GM19193 (cell line): ENCODE data around the gene RAD51B.

Source experiments
- POLR2A ChIP-seq: IDR thresholded peaks from 4 replicates; pipeline ENCODE4 v1.6.1; 2011; ENCODE audit not compliant: insufficient read depth, insufficient read length; ENCODE audit errors: extremely low read depth

Gene RAD51B

DNA sequence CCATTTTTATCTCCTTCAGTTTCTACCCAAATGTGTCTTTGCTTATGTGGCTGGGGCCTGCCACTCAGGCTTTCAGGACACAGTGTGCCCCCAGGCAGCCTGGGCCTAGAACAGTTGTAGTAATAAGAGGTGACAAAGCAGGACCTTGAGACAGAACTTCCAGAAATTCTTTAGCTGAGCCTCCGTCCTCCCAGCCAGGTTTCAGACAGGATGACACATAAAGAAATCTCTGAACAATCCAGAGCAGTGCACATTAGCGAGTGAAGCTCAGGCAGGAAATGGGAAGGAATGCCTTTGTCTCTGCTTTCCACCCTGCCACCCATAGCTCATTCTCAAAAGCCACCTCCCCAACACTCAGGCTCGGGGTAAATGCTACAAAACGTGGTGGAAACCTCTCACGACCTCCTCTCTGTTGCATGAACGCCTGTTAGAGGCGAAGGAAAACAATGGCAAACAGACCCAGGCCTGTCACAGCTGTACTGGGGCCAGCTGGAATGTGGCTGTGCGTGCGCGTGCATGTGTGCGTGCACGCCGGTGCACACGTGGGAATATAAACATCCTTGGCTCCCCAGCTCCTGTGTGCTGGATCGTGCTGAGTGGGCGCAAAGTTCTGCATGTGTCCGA is 686.6 kb downstream of the RAD51B start:
- TF ChIP-seq POLR2A, result no peak

DNA sequence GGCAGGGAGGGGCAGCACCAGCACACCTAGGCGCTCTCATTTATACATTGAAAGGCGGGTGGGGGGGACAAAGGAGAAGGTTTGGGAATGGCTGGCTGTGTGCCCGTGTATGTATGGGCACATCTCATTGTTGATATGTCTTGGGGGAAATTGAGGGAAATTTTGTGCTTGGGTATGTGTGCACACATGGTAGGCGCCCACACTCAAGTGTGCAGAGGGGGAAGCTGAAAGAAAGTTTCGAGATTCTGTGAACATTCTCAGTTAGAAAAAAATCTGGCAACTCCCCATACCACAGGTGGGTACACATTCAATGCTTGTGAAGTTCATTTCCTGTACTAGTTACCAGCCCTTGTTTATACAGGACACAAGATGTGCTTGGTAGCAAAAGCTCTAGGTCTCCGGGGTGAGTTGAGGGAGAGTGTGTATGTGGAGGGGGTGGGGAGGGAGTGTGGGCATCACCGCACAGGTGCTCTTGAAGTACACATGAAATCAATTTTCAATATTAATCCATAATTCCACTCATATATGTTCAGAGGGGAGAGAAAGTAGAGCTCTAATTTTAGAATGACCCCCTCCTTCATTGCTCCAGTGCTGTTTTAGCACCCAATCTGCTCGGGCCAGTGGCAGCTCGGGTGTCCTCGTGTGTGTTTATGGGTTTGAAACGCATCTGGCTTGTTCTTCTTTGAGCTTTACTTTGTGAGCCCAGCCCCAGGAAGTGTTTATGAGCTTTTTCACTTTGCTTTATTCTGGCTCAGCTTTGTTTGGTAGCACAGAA is 687.3 kb downstream of the RAD51B start:
- TF ChIP-seq POLR2A, result no peak

DNA sequence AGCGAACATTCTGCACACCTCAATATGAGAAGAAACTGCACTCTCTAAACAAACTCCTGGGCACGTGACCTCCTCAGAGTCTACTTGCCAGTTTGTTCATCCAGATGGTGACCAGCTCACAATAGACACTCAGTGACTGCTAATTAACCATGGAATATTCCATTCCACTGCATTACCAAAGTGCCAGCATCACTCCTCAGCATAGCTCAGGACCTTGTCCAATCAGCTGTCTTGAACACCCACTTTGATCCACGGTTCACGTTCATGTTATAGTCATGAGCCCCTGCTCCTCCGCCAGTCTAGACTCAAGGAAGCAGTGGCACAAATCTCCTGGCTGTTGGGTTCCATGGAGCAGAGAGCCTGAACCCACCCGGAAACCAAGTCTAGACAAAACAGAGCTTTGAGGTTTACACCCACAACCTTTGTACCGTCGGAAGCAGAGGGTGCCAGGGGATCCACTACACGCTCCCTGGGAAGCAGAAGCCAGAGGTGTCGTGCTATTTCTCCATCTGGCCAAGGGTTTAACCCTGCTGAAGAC is 688.0 kb downstream of the RAD51B start:
- no peak for TF ChIP-seq POLR2A

DNA sequence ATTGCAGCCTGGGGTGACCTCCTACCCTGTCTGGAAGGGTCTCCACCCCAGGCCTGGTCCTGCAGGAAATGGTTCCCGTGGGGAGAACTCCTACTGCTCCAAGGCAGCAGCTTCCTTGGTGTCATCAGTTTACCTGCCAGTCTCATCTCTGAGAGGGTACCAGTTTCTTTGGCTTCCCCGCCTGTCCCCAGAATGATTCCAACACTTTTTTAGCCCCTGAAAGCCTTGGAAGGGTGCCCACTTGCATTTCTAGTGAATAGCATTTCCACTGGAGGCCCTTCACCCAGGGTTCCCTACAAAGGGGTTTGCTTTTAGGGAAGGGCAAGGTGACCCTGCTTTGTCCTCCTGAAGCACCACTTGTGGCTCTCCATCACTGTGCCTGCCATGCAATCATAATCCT is 689.0 kb downstream of the RAD51B start:
- no peak for TF ChIP-seq POLR2A

DNA sequence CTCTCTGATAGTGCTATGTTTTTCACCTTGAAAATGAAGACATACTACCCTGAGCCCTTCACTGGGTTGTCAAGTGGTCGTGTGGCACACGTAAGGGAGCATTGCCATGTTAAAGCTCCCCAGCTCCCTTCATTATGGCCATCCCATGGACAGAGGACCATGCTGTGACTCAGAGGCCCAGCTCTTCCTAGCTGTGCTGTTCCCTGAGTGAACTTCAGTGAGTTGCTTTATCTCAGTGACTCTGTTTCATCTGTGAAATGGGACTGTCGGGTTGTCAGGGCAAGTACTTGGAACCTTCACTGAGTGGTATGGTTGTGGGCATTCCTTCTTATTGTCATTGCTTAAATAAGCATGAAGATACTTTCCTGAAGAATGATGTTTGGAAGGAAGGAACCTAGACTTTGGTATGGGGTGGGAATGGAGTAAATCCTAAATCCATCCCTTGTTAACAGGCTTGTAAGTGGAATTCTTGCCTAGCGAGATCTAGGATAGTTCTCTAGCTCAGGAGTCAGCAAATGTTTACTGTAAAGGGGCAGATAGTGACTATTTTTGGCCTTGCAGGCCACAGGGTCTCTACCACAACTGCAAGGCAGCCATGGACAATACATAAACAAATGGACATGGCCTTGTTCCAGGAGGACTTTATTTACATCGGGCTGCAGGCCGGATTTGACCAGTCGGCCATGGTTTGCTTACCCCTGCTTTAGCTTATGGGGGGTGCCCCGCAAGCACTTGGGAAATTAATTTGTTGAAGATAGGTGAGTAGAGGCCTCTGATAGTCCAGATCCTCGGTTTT is 689.8 kb downstream of the RAD51B start:
- no peak for TF ChIP-seq POLR2A

DNA sequence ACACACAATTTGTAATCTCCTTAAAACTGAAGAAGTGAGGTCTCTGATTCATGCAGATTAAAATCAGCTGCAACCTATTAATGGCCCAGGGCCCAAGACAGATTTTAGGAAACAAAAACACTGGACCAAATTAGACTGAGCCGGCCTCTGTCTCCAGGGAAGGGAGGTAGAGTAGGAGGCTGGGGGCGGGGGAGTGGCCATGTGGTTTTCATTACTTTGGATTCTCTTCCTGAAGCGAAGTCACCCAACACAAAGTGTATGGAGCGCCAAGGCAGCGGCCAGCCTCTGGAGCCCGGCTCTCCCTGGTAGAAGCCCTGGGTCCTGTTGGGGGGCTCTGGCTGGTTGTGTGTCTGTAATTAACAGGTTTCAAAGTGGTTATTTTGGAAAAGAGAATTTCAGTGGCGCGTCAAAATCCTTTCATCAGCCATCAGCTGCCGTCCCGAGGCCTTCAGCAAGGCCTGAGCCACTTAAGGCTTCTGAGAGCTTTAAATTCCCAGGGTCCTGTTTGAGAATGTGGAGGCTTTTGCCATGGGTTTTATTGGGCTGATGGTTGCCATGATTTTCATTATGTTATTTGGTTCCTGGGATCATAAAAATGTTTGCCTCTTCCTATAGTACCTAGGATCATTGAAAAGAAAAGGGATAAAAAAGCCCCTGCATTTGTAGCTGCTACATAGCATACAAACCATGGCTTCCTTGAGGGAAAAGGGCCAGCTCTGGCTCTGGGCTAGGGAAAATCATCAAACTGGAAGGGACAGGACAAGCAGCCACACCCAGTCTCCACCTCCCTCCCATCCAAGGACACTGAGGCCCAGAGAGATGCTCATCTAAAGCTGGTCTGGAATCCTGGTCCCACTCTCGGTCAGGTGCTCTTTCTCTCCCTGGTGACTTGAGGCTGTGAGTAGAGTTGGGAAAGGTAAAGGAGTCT is 690.9 kb downstream of the RAD51B start:
- TF ChIP-seq POLR2A, result no peak

DNA sequence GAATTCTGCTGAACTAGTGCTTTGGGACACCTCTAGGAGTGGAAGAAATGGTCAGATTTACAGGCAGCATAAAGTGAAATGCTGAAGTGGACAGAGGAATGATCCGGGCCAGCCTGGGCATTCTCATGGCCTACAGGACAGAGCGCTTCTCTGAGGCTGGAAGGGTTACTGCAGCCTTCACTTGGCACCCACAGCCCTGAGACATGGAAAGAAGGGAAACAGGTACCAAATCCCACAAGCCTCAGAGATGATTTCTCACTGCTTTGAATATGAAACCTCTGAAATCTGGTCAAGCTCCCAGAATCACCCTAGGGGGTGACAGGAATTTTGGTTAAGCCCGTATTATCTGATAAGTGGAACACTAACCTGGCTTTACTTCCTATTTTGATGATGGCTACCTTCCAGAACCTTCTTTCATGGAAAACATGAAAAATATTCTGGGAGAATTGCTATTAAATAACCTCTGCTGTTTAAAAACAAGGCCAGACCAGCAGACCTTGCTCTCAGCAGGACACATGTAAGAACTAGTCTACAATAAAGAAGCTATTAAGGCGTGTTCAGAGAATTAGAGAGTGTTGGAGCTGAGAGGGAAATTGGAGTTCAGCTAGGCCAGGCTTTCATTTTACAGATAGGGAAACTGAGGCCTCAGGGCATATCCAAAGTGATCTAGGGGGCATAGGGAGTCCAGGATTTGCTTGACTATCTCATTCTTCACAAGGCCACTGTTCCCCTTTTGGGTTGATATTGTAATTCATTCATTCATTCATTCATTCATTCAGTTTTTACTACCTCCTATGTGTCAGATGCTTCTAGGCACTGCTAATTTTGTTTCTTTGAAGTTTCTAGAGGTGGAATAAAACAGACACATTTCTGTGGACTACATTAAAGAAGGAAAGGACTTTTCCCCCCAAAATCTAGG is 691.8 kb downstream of the RAD51B start:
- no peak for TF ChIP-seq POLR2A

DNA sequence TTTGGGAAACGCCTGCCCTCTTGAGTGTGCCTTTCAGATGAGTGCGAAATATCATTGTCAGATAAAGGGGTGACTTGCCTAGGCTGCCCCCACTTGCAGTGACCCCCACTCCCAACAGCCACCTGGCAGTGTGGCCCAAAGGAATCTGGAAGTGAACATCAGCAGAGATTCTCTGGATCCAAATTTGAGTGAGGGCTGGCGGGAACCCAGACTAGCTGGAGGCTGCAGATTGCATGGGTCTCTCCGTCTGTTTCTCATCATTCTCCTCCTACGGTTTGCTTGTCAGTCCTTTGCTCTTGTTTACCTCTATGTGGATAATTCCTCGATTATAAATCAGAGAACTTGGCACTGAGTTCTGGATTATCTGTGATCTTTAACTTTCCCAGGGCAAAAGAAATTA is 692.5 kb downstream of the RAD51B start:
- TF ChIP-seq POLR2A, result no peak

DNA sequence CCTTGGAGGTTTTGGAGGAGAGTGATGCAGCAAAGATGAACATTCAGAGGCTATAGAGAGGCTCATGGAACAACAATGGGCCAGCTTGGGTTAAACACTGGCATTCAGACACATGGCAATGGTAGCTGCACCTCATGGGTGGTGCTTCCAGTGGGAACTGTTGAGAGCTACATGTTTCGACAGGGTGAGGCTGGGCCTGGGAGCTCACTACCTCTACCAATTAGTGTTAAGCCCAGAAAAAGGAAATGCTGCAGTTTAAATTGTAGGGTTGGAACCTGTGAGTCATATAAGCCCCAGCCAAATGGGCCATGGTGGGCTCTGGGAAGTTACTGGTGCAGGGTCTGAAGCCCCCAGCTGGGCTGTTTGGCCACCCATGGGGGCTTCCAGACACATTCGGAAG is 693.6 kb downstream of the RAD51B start:
- no peak for TF ChIP-seq POLR2A

DNA sequence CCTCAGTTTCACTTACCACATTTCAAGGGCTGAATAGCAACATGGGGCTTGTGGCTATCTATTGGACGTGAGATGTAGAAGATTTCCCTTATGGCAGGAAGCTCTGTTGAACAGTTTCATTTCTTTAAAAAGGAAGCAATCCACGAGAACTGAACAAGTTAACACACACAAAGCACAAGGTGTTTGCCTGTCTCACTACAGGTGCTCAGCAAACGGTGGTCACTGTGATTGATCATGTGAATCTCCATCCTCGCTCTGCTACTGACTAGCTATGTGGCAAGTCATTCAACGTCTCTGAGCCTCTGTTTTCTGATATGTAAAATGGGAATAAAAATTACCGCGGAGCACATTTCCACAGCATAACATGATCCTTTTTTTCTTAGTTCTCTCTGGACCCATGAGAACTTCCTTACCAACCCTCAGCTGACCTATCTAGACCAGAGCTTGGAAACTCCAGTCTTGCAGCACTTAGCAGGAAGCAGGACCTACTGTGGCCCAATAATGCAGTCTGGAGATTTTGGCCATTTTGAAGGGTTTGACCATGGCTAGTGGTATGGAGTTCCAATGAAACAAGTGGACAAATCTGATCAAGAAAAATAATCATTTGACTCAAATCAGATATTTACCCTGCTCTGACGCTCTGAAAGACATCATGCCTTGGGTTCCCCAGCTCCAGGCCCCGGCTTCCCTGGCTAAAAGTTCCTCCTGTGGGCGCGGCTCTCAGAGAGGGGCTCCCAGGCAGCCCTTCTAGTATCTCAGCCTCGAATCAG is 694.4 kb downstream of the RAD51B start:
- no peak for TF ChIP-seq POLR2A

DNA sequence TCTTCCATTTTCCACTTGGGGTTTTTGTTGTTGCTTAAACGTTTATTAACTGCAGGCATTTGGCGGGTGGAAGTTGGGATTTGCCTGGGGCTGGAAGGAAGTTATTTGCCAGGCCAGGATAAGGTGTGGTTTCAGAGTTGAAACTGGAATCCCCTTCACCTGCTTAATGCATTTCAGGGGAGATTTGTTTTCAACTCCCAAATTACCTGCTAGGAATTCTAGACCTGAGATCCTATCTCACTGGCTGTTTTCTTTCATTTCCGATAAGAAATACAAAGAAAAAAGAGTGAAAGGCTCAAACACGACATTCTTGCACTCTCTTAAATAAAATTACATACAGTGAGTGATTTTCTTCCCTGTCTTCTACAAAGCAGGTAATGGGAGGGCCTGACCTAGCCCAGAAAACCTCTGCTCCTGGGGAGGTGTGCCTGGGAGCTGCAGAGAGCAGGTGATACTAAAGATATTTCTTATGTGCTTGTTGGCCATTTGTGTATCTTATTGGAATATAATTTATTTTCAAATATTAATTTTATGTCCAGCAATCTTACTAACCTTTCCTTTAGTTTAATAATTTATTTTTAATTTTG is 695.1 kb downstream of the RAD51B start:
- TF ChIP-seq POLR2A, result no peak

DNA sequence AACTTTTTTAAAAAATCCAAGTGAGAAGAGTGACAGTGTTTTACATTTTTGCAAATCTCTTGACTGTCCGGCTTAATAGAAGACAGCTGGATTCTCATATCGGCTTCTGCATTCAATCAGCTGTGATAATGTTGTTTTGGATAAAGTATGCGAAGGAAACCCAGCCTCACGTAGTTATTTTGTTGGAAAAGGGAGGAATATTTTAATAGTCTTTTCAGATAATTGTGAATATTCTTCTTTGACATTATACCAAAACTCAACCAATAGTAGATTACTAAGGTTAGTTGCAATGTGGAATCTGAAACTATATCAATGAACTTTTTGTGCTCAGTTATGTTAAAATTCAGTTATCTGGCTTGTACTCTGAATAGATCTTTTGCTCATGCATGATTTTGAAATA is 696.8 kb downstream of the RAD51B start:
- TF ChIP-seq POLR2A, result no peak
